Activated B cell treated with CpG ODN at 0.5 μM for 24 hours (primary cell): ENCODE data around the gene AGAP1. TPM values are rescaled to one million over a fixed set of nuclear protein-coding genes. Genes with fewer than 3 reads are reported as not detected.

ENCODE experiments used
- ATAC-seq: fragments of 200-7000 bp; cut with Tn5 transposase; one replicate; pipeline ENCODE4 v1.10.0; 2021; ENCODE audit warnings: low read depth, mild to moderate bottlenecking, moderate library complexity
- CTCF ChIA-PET: fragments of 350-600 bp; sonication (Branson Sonifier 250); formaldehyde crosslinking; loops from one replicate; lab custom pipeline; 2021; ENCODE audit warnings: antibody characterized with exemption; lab: Charles Lee
- POLR2A ChIA-PET: fragments of 350-600 bp; sonication (Branson Sonifier 250); formaldehyde crosslinking; loops from one replicate; lab custom pipeline; 2021; ENCODE audit warnings: antibody characterized with exemption; lab: Charles Lee
- DNase-seq: peaks from one replicate; pipeline ENCODE4 v3.0.0; 2022
- H3K27ac Mint-ChIP-seq: one replicate; pipeline ENCODE4 v1.8.0; 2020; ENCODE audit warnings: mixed read lengths
- H3K27me3 Mint-ChIP-seq: one replicate; pipeline ENCODE4 v1.8.0; 2021; ENCODE audit warnings: mixed read lengths
- H3K36me3 Mint-ChIP-seq: one replicate; pipeline ENCODE4 v1.8.0; 2021; ENCODE audit warnings: low read depth, mixed read lengths
- H3K4me1 Mint-ChIP-seq: one replicate; pipeline ENCODE4 v1.8.0; 2021; ENCODE audit warnings: mixed read lengths
- H3K4me3 Mint-ChIP-seq: one replicate; pipeline ENCODE4 v1.8.0; 2020; ENCODE audit warnings: mild to moderate bottlenecking, mixed read lengths
- H3K9me3 Mint-ChIP-seq: one replicate; pipeline ENCODE4 v1.8.0; 2020; ENCODE audit warnings: mixed read lengths
- CTCF ChIP-seq: fragments of 200-600 bp; IDR thresholded peaks from one replicate; pipeline ENCODE4 v1.8.0; 2022; ENCODE audit warnings: antibody characterized with exemption, mild to moderate bottlenecking
- intact Hi-C: fragments of 100-400 bp; cut with micrococcal nuclease; formaldehyde crosslinking; loops from one replicate; pipeline ENCODE4 v1.15.1; 2024
- total RNA-seq: library from RNA; stranded (reverse); gene quantifications from 2 replicates; pipeline ENCODE4 v1.2.3, GENCODE V29; 2022

AGAP1 gene
- total RNA-seq, 1 donor from 2014 or later, result not detected

GRCh38 chr2:235879116-235879515 is 385.3 kb downstream of the AGAP1 start:
- CTCF ChIA-PET, result no interaction called here
- ATAC-seq, result no peak
- no peak for TF ChIP-seq CTCF
- Mint-ChIP-seq H3K27ac (no peak overlapping the region), H3K36me3 (no peaks in the 10 kb centered on the region), H3K27me3 (peaks cover 3% of the 10 kb centered on the region), H3K9me3 (no peaks in the 10 kb centered on the region), H3K4me3 (no peak overlapping the region), H3K4me1 (no peaks in the 10 kb centered on the region)
- POLR2A ChIA-PET, result no interaction called here
- no peak for DNase-seq
- intact Hi-C loops, result no loop called here

GRCh38 chr2:235883675-235884074 is 389.8 kb downstream of the AGAP1 start:
- POLR2A ChIA-PET, result no interaction called here
- intact Hi-C loops, result no loop called here
- no peak for DNase-seq
- TF ChIP-seq CTCF, result no peak
- H3K4me3 Mint-ChIP-seq, result no peak overlapping the region
- H3K4me1 Mint-ChIP-seq, result no peaks in the 10 kb centered on the region
- H3K36me3 Mint-ChIP-seq, result no peaks in the 10 kb centered on the region
- ATAC-seq, result no peak
- CTCF ChIA-PET, result no interaction called here
- H3K9me3 Mint-ChIP-seq, result no peaks in the 10 kb centered on the region
- no peaks in the 10 kb centered on the region for H3K27me3 Mint-ChIP-seq
- H3K27ac Mint-ChIP-seq, result no peak overlapping the region

- ATAC-seq (no peak), DNase-seq (no peak)
- no peak for TF ChIP-seq CTCF
- H3K4me3 Mint-ChIP-seq, result no peak overlapping the region
- no peaks in the 10 kb centered on the region for H3K4me1 Mint-ChIP-seq
- no peaks in the 10 kb centered on the region for H3K9me3 Mint-ChIP-seq
- no peaks in the 10 kb centered on the region for H3K36me3 Mint-ChIP-seq
- intact Hi-C loops, result no loop called here
- no peak overlapping the region for H3K27ac Mint-ChIP-seq
- POLR2A ChIA-PET, result no interaction called here
- no peaks in the 10 kb centered on the region for H3K27me3 Mint-ChIP-seq
- CTCF ChIA-PET, result no interaction called here
These were observed 395.4 kb downstream of the AGAP1 start for GRCh38 chr2:235889302-235889630.

GRCh38 chr2:235893129-235893698 is 399.4 kb downstream of the AGAP1 start:
- Mint-ChIP-seq H3K27ac (no peak overlapping the region), H3K27me3 (no peaks in the 10 kb centered on the region), H3K36me3 (no peaks in the 10 kb centered on the region), H3K4me1 (no peaks in the 10 kb centered on the region), H3K4me3 (no peak overlapping the region), H3K9me3 (peaks cover 4% of the 10 kb centered on the region)
- ChIA-PET CTCF (no interaction called here), POLR2A (no interaction called here)
- intact Hi-C loops, result no loop called here
- TF ChIP-seq CTCF, result no peak
- DNase-seq, result no peak
- ATAC-seq, result no peak

GRCh38 chr2:235894839-235895238 is 401.0 kb downstream of the AGAP1 start:
- CTCF ChIA-PET, result no interaction called here
- POLR2A ChIA-PET, result no interaction called here
- Mint-ChIP-seq H3K4me3 (no peak overlapping the region), H3K9me3 (peaks cover 4% of the 10 kb centered on the region), H3K27ac (no peak overlapping the region), H3K4me1 (no peaks in the 10 kb centered on the region), H3K27me3 (no peaks in the 10 kb centered on the region), H3K36me3 (no peaks in the 10 kb centered on the region)
- DNase-seq (no peak), ATAC-seq (no peak)
- no peak for TF ChIP-seq CTCF
- intact Hi-C loops, result no loop called here
